ENCODE results near the gene C1QTNF9.

The C1QTNF9 gene

DNA sequence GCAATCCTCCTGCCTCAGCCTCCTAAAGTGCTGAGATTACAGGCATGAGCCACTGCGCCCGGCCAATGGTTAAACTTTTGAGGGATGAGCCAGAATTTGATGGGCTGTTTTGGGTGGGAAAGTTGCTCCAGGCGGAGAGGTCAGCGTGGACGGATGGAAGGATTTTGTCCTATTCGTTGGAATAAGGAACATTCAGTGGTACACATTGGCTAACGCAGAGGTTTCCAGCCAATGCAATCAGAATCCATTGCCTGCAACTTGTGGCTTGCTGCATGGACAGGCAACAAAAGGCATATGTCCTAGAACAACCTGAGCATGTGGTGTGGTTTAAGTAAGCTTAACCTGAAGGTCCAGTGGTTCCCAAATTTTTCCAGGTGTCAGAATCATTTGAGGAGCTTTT lies 35.5 kb upstream of the C1QTNF9 start:
- peaks cover 23% of the 10 kb centered on the region for H3K27me3 ChIP-seq
- no peak for DNase-seq
- no peaks in the 10 kb centered on the region for H3K9me3 ChIP-seq
- H3K4me3 ChIP-seq (ENCODE audit: low read depth, low read length) = no peak overlapping the region
- H3K4me1 ChIP-seq = no peaks in the 10 kb centered on the region
- no peaks in the 10 kb centered on the region for H3K36me3 ChIP-seq
- TF ChIP-seq, protein P1, sequence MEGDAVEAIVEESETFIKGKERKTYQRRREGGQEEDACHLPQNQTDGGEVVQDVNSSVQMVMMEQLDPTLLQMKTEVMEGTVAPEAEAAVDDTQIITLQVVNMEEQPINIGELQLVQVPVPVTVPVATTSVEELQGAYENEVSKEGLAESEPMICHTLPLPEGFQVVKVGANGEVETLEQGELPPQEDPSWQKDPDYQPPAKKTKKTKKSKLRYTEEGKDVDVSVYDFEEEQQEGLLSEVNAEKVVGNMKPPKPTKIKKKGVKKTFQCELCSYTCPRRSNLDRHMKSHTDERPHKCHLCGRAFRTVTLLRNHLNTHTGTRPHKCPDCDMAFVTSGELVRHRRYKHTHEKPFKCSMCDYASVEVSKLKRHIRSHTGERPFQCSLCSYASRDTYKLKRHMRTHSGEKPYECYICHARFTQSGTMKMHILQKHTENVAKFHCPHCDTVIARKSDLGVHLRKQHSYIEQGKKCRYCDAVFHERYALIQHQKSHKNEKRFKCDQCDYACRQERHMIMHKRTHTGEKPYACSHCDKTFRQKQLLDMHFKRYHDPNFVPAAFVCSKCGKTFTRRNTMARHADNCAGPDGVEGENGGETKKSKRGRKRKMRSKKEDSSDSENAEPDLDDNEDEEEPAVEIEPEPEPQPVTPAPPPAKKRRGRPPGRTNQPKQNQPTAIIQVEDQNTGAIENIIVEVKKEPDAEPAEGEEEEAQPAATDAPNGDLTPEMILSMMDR (IDR thresholded peaks at IDR 0.05; ENCODE audit: low read depth, low read length) = no peak

DNA sequence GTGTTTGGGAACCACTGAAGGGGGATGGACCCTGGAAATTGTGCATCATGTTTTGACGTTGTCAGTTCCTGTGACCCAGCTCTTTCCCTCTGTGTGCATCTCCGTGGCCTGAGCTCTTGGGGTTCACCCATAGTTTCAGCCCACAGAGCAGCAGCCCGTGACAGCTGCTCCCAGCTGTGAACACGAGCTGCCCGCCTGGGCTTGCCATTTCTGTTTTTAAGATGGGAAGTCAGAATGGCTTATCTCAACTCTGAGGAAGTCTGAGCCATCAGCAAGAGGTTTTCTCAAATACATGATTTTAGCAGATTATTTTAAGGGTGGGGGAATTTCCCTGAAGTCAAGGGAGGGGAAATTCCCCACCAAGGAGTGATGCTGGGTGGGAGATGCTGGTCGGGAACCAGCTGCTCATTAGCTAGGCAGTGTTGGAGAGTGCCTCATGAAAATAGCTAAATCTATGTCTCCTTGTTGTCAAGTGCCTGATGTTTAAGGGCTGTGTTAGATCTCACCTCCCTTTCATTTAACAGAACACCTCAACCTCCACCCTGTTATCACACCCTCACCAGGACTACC lies 34.8 kb upstream of the C1QTNF9 start:
- Histone ChIP-seq H3K27me3 (peaks cover 23% of the 10 kb centered on the region), H3K4me1 (no peaks in the 10 kb centered on the region)
- no peak for DNase-seq

DNA sequence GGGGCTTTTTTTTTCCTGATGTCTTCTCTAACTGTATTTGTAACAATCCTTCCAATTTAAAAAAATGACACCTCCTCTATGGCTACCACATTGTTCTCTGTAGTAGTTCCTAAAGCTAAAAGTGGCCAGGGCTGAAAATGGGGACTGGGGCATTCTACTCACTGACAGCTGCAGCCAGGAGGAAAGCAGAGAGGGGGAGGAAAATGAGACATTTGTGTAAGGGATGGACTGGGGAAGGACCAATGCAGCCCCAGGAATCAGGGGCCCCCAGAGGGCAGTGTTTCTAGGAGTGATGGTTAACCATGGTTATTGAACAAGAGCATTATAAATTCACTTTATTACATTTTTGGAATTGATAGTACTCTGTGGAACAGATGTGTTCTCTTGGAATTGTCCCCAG lies 34.3 kb upstream of the C1QTNF9 start:
- H3K4me1 ChIP-seq = no peaks in the 10 kb centered on the region
- TF ChIP-seq, protein P1 (IDR thresholded peaks at IDR 0.05; ENCODE audit: low read depth, low read length) = no peak
- no peaks in the 10 kb centered on the region for H3K36me3 ChIP-seq
- no peak overlapping the region for H3K4me3 ChIP-seq (ENCODE audit: low read depth, low read length)
- peaks cover 23% of the 10 kb centered on the region for H3K27me3 ChIP-seq
- no peaks in the 10 kb centered on the region for H3K9me3 ChIP-seq
- DNase-seq = no peak

More for the DNA sequence above, 34.8 kb upstream of the C1QTNF9 start:
- H3K36me3 ChIP-seq = no peaks in the 10 kb centered on the region
- TF ChIP-seq, protein P1 (IDR thresholded peaks at IDR 0.05; ENCODE audit: low read depth, low read length) = no peak
- no peak overlapping the region for H3K4me3 ChIP-seq (ENCODE audit: low read depth, low read length)
- no peaks in the 10 kb centered on the region for H3K9me3 ChIP-seq

DNA sequence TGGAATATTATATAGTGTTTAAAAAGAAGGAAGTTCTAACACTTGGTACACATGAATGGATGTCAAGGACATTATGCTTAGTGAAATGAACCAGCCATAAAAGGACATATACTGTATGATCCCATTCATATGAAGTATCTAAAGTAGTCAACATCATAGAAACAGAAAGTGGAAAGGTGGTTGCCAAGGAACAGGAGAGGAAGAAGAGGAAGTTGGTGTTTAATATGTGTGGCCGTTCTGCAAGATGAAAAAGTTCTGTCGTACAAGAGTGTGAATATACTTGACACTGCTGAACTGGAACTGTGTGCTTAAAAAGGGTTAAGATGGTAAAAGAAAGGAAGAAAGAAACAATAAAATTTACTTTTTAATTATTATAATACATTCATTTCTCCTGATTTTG lies 33.1 kb upstream of the C1QTNF9 start:
- Histone ChIP-seq H3K36me3 (no peaks in the 10 kb centered on the region), H3K4me1 (no peaks in the 10 kb centered on the region), H3K9me3 (no peaks in the 10 kb centered on the region), H3K4me3 (ENCODE audit: low read depth, low read length) (no peak overlapping the region), H3K27me3 (peaks cover 14% of the 10 kb centered on the region)
- TF ChIP-seq, protein P1 (IDR thresholded peaks at IDR 0.05; ENCODE audit: low read depth, low read length) = no peak
- no peak for DNase-seq

DNA sequence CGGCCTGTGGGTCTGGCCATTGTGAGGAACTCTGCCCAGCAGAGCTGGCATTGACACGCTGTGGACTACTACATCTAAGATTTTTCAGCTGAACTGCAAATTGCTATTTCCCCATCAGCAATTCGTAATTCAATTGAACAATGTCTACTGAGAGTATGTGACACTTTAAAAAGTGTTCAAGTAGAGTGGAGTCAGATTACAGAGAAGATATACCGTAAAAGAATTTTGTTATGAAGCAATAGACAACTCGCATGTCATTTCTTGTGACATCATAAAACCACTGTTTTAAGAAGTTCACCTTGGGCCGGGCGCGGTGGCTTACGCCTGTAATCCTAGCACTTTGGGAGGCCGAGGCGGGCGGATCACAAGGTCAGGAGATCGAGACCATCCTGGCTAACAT lies 32.5 kb upstream of the C1QTNF9 start:
- no peaks in the 10 kb centered on the region for H3K36me3 ChIP-seq
- H3K4me1 ChIP-seq = no peaks in the 10 kb centered on the region
- peaks cover 13% of the 10 kb centered on the region for H3K27me3 ChIP-seq
- H3K9me3 ChIP-seq = no peaks in the 10 kb centered on the region
- TF ChIP-seq, protein P1 (IDR thresholded peaks at IDR 0.05; ENCODE audit: low read depth, low read length) = no peak
- DNase-seq = no peak
- H3K4me3 ChIP-seq (ENCODE audit: low read depth, low read length) = no peak overlapping the region

DNA sequence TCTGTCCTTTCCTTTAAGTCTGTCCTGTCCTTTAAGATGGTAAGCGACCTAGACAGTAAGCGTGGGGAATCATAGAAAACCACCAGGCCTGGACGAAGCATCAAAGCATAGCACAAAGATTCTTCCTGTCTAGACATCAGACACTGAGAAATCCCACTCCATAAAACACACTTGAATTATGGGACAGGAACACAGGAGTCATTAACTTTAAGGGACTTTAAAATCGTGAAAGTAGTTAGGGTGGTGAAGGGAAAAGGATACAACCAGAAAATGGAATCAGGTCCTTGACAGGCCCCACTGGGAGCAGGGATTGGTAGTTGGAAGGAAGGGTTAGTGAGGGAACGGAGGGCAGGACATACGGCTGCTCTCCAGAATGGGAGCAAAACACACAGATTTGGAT lies 31.6 kb upstream of the C1QTNF9 start:
- H3K36me3 ChIP-seq = no peaks in the 10 kb centered on the region
- no peak for DNase-seq
- TF ChIP-seq, protein P1 (IDR thresholded peaks at IDR 0.05; ENCODE audit: low read depth, low read length) = no peak

More for the DNA sequence above, 31.6 kb upstream of the C1QTNF9 start:
- Histone ChIP-seq H3K4me1 (no peaks in the 10 kb centered on the region), H3K27me3 (peaks cover 7% of the 10 kb centered on the region), H3K9me3 (no peaks in the 10 kb centered on the region), H3K4me3 (ENCODE audit: low read depth, low read length) (no peak overlapping the region)
